AG04450 (cell line): ENCODE results near the gene DRC1. TPM values are rescaled to one million over a fixed set of nuclear protein-coding genes. Genes with fewer than 3 reads are reported as not detected.

Experiments used
- CTCF ChIA-PET: fragments of 300-600, 350-600 bp; formaldehyde crosslinking; extraction: SDS; loops from one replicate; lab custom pipeline; 2022; ENCODE audit warnings: antibody characterized with exemption, inconsistent platforms; lab: Charles Lee
- POLR2A ChIA-PET: fragments of 350-600 bp; formaldehyde crosslinking; extraction: SDS; loops from one replicate; lab custom pipeline; 2021; ENCODE audit warnings: antibody characterized with exemption, inconsistent platforms; lab: Yijun Ruan, JAX
- DNase-seq: peaks from one replicate; pipeline ENCODE4 v3.0.0-alpha.2; 2011; ENCODE audit warnings: low read depth, low spot score
- H3K27ac ChIP-seq: one replicate; pipeline ENCODE4 v1.5.1; 2012; ENCODE audit warnings: low read depth, low read length, control low read depth
- H3K27me3 ChIP-seq: one replicate; pipeline ENCODE4 v1.6.0; 2012; ENCODE audit warnings: low read length; ENCODE audit not compliant: control insufficient read depth, insufficient read depth
- H3K4me3 ChIP-seq: 2 replicates; pipeline ENCODE4 v1.5.1; 2011; ENCODE audit warnings: mild to moderate bottlenecking, low read depth, low read length, control low read depth
- H3K9me3 ChIP-seq: 2 replicates; pipeline ENCODE4 v1.5.1; 2012; ENCODE audit warnings: low read length; ENCODE audit not compliant: control insufficient read depth, insufficient read depth
- CTCF ChIP-seq: IDR thresholded peaks from 2 replicates; pipeline ENCODE4 v1.5.1; 2011; ENCODE audit warnings: low read depth, low read length, control low read depth, inconsistent platforms
- polyA plus RNA-seq: library from polyadenylated mRNA; depleted of rRNA; stranded (reverse); fragments of >200 nt; gene quantifications from 2 replicates; pipeline ENCODE4 v1.2.3, GENCODE V29; 2011

Gene DRC1
- polyA plus RNA-seq, 1 experiment = not detected

DNA sequence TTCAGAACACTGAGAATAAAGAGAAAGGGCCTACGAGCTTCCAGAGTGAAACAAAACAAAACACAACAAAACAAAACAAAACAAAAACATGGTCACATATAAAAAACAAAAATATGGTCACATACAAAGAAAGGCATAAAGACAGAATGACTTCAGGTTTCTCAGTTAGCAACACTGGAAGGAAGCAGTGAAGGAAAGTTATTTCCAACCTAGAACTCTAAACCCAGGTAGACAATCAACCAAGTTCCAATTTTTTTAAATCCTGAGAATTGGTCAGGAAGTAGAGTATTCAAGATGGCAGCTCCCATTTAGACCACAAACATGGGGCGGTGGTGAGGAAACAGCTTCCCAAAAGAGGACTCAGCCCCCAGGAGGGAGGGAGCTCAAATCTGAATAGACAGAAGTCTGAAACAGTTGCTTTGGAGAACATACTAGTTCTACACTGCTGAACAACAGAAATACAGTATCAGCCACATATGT lies 9.1 kb downstream of the DRC1 start:
- DNase-seq = no peak
- Histone ChIP-seq H3K27ac (no peak overlapping the region), H3K4me3 (no peak overlapping the region), H3K9me3 (no peaks in the 10 kb centered on the region), H3K27me3 (no peaks in the 10 kb centered on the region)
- TF ChIP-seq CTCF = no peak
- CTCF ChIA-PET = no interaction called here
- POLR2A ChIA-PET = interaction anchor here (0.5 kb wide), 1 partner anchor 385 kb away, joined by 3 read pairs; no protein-coding TSS in a partner anchor

DNA sequence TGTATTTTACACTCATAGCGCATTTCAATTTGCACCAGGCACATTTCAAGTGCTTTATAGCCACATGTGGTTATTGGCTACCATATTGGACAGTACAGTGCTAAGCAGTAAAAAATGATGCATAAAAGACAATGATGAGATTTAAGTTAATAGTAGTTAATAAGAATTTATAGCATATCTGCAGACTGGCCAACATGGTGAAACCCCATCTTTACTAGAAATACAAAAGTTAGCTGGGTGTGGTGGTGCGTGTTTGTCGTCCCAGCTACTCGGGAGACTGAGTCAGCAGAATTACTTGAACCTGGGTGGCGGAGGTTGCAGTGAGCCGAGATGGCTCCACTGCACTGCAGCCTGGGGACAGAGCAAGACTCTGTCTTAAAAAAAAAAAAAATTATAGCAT lies 9.7 kb downstream of the DRC1 start:
- CTCF ChIA-PET = no interaction called here
- no peak for TF ChIP-seq CTCF
- H3K4me3 ChIP-seq = no peak overlapping the region
- peaks cover 4% of the 10 kb centered on the region for H3K27me3 ChIP-seq
- H3K27ac ChIP-seq = no peak overlapping the region
- DNase-seq = no peak
- no peaks in the 10 kb centered on the region for H3K9me3 ChIP-seq
- POLR2A ChIA-PET = interaction anchor here (0.5 kb wide), 1 partner anchor 384 kb away, joined by 3 read pairs; no protein-coding TSS in a partner anchor

GRCh38 chr2:26412091-26412673 lies 10.5 kb downstream of the DRC1 start:
- Histone ChIP-seq H3K9me3 (no peaks in the 10 kb centered on the region), H3K4me3 (no peak overlapping the region), H3K27me3 (peaks cover 4% of the 10 kb centered on the region), H3K27ac (no peak overlapping the region)
- CTCF ChIA-PET = no interaction called here
- POLR2A ChIA-PET = no interaction called here
- DNase-seq = no peak
- TF ChIP-seq CTCF = no peak

- no peak overlapping the region for H3K4me3 ChIP-seq
- H3K27me3 ChIP-seq = peaks cover 7% of the 10 kb centered on the region
- POLR2A ChIA-PET = no interaction called here
- CTCF ChIA-PET = interaction anchor here (1.1 kb wide), 1 partner anchor 229 kb away, joined by 3 read pairs; no protein-coding TSS in a partner anchor
- no peaks in the 10 kb centered on the region for H3K9me3 ChIP-seq
- H3K27ac ChIP-seq = no peak overlapping the region
- no peak for DNase-seq
- no peak for TF ChIP-seq CTCF
Observed at GRCh38 chr2:26414311-26414710, 12.6 kb downstream of the DRC1 start.

DNA sequence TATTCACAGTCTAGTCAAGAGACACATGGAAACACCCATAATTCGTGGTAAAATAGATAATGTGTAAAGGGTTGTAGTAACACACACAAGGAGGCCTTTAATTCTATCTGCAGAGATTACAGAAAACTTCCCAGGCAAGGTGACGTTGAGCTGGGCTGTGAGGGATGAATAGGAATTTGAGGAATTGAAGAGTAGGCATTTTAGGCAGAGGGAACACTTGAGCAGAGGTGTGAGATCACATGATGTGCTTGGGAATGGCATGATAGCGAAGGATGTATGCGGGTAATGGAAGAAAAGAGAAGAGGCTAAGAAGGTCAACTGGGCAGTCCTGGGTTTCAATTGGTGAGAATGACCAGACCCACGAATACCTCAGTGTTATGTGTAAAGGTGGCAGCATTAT lies 20.2 kb downstream of the DRC1 start:
- Histone ChIP-seq H3K4me3 (no peak overlapping the region), H3K27ac (no peak overlapping the region), H3K9me3 (no peaks in the 10 kb centered on the region), H3K27me3 (peaks cover 16% of the 10 kb centered on the region)
- ChIA-PET CTCF (no interaction called here), POLR2A (no interaction called here)
- no peak for TF ChIP-seq CTCF
- DNase-seq = no peak
